ENCODE measurements around the gene PDE4D.

DNA sequence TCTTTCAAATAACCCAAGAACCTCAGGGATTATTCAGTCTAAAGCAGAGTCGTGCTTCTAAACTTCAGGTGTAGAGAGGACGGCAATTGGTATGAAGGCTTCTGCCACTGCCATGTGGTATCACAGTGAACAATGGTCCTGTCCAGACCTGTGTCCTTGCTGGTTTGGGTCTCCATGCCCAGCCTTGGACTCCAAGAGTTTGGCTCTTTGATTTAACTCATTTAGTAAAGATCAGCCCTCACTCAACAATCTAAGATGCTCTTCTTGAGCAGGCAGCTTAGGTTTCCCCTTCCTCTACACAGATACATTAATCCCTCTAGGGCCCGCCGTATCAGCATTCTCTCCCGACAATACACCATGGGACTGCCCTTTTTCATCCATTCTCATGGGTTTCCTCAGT lies 792.7 kb downstream of the PDE4D start:
- TF ChIP-seq MXI1 (IDR thresholded peaks at IDR 0.05; ENCODE audit: low read depth, low read length) (no peak), EZH2 (IDR thresholded peaks at IDR 0.05; ENCODE audit: borderline replicate concordance, control insufficient read depth, low read depth, low read length) (no peak), KDM1A (IDR thresholded peaks at IDR 0.05; ENCODE audit: borderline replicate concordance) (no peak), POLR2AphosphoS2 (IDR thresholded peaks at IDR 0.05; ENCODE audit: low read depth, low read length) (no peak), SMAD1 (IDR thresholded peaks at IDR 0.05; ENCODE audit: low read depth, partially characterized antibody) (no peak), ETV6 (conservative IDR thresholded peaks at IDR 0.05 in 1 of 2, IDR thresholded peaks at IDR 0.05 in 1 of 2; ENCODE audit: borderline replicate concordance in 1 of 2, low read depth in 1 of 2) (no peak), MTA3 (IDR thresholded peaks at IDR 0.05; ENCODE audit: borderline replicate concordance, low read length) (no peak), CTCF (IDR thresholded peaks at IDR 0.05 in 2 of 3, conservative IDR thresholded peaks at IDR 0.05 in 1 of 3; ENCODE audit: control insufficient read depth in 2 of 3, extremely low read depth in 1 of 3, insufficient read depth in 1 of 3, low read depth in 3 of 3, low read length in 3 of 3) (no peak), CREB1 (IDR thresholded peaks at IDR 0.05; ENCODE audit: low read depth) (no peak), SMC3 (IDR thresholded peaks at IDR 0.05; ENCODE audit: borderline replicate concordance, low read length) (no peak)
- TF ChIP-seq, protein P1, sequence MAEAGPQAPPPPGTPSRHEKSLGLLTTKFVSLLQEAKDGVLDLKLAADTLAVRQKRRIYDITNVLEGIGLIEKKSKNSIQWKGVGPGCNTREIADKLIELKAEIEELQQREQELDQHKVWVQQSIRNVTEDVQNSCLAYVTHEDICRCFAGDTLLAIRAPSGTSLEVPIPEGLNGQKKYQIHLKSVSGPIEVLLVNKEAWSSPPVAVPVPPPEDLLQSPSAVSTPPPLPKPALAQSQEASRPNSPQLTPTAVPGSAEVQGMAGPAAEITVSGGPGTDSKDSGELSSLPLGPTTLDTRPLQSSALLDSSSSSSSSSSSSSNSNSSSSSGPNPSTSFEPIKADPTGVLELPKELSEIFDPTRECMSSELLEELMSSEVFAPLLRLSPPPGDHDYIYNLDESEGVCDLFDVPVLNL (IDR thresholded peaks at IDR 0.05; ENCODE audit: low read depth, low read length) = no peak

Data from GM12878 (cell line).